Neural progenitor cell (in vitro differentiated cells): Measurements from ENCODE around the gene RETNLB. TPM values are rescaled to one million over a fixed set of nuclear protein-coding genes. Genes with fewer than 3 reads are reported as not detected.

Source experiments
- DNase-seq: peaks from one replicate; pipeline ENCODE4 v3.0.0-alpha.2; 2016; ENCODE audit warnings: low spot score
- H2AFZ ChIP-seq: fragments of 200-600 bp; sonication (generic); replicated peaks from 2 replicates; pipeline ENCODE4 v1.6.1; 2016; ENCODE audit warnings: antibody characterized with exemption
- H3F3A ChIP-seq: fragments of 200-600 bp; sonication (generic); 2 replicates; pipeline ENCODE4 v1.6.1; 2016; ENCODE audit warnings: antibody characterized with exemption, low read depth
- H3K27ac ChIP-seq: fragments of 200-600 bp; sonication (generic); 2 replicates; pipeline ENCODE4 v1.5.1; 2016; ENCODE audit warnings: mild to moderate bottlenecking
- H3K27me3 ChIP-seq: fragments of 200-600 bp; sonication (generic); 2 replicates; pipeline ENCODE4 v1.6.1; 2016; ENCODE audit warnings: mild to moderate bottlenecking, moderate library complexity
- H3K36me3 ChIP-seq: fragments of 200-600 bp; sonication (generic); 2 replicates; pipeline ENCODE4 v1.5.1; 2016
- H3K4me1 ChIP-seq: fragments of 200-600 bp; sonication (generic); 2 replicates; pipeline ENCODE4 v1.6.1; 2016; ENCODE audit warnings: mixed run types
- H3K4me2 ChIP-seq: fragments of 200-600 bp; sonication (generic); 2 replicates; pipeline ENCODE4 v1.6.1; 2016
- H3K4me3 ChIP-seq: fragments of 200-600 bp; sonication (generic); 2 replicates; pipeline ENCODE4 v1.5.1; 2016
- H3K79me2 ChIP-seq: fragments of 200-600 bp; sonication (generic); 2 replicates; pipeline ENCODE4 v1.6.1; 2016; ENCODE audit warnings: low read depth
- H3K9ac ChIP-seq: fragments of 200-600 bp; sonication (generic); 2 replicates; pipeline ENCODE4 v1.6.1; 2016
- H3K9me3 ChIP-seq: fragments of 200-600 bp; sonication (generic); 2 replicates; pipeline ENCODE4 v1.5.1; 2016; ENCODE audit warnings: low read depth
- H4K20me1 ChIP-seq: fragments of 200-600 bp; sonication (generic); 2 replicates; pipeline ENCODE4 v1.6.1; 2016; ENCODE audit warnings: low read depth
- H3K27ac Mint-ChIP-seq: 3 replicates; pipeline ENCODE4 v1.8.0; 2021; ENCODE audit warnings: mixed read lengths
- H3K27me3 Mint-ChIP-seq: 2 replicates; pipeline ENCODE4 v1.8.0; 2022; ENCODE audit warnings: low read depth, mild to moderate bottlenecking, inconsistent platforms, moderate library complexity, mixed read lengths; ENCODE audit not compliant: insufficient read depth
- H3K36me3 Mint-ChIP-seq: 3 replicates; pipeline ENCODE4 v1.8.0; 2021; ENCODE audit warnings: mixed read lengths
- H3K4me1 Mint-ChIP-seq: 3 replicates; pipeline ENCODE4 v1.8.0; 2021; ENCODE audit warnings: mixed read lengths
- H3K4me3 Mint-ChIP-seq: 3 replicates; pipeline ENCODE4 v1.8.0; 2021; ENCODE audit warnings: mild to moderate bottlenecking, moderate library complexity, mixed read lengths
- H3K9me3 Mint-ChIP-seq: 3 replicates; pipeline ENCODE4 v1.8.0; 2020; ENCODE audit warnings: mixed read lengths
- CTCF ChIP-seq: fragments of 200-600 bp; sonication (generic); IDR thresholded peaks from 2 replicates; pipeline ENCODE4 v1.5.1; 2017; ENCODE audit warnings: antibody characterized with exemption, mild to moderate bottlenecking
- EZH2 ChIP-seq: fragments of 200-600 bp; sonication (generic); IDR thresholded peaks from 2 replicates; pipeline ENCODE4 v1.6.1; 2017; ENCODE audit warnings: antibody characterized with exemption, mild to moderate bottlenecking, moderate library complexity
- EZH2phosphoT487 ChIP-seq: fragments of 200-600 bp; sonication (generic); IDR thresholded peaks from 2 replicates; pipeline ENCODE4 v1.6.1; 2017; ENCODE audit warnings: antibody characterized with exemption
- total RNA-seq: library from RNA; depleted of rRNA; stranded (reverse); fragments of >200 nt; gene quantifications from 2 replicates; pipeline ENCODE4 v1.2.3, GENCODE V29; 2015; ENCODE audit warnings: low replicate concordance

RETNLB gene
- total RNA-seq, 1 donor from 2014 or later = not detected

- Mint-ChIP-seq H3K9me3 (no peaks in the 10 kb centered on the region), H3K27ac (no peak overlapping the region), H3K4me3 (no peak overlapping the region), H3K4me1 (no peaks in the 10 kb centered on the region), H3K27me3 (no peaks in the 10 kb centered on the region), H3K36me3 (no peaks in the 10 kb centered on the region)
- DNase-seq = no peak
- TF ChIP-seq EZH2phosphoT487 = no peak
- no peak overlapping the region for H3K9ac ChIP-seq
- no peaks in the 10 kb centered on the region for H3K27me3 ChIP-seq
- H3K79me2 ChIP-seq = no peaks in the 10 kb centered on the region
- H2AFZ ChIP-seq = no peak overlapping the region
- H3K4me2 ChIP-seq = no peak overlapping the region
- no peak overlapping the region for H3K27ac ChIP-seq
- no peaks in the 10 kb centered on the region for H3K9me3 ChIP-seq
- no peaks in the 10 kb centered on the region for H3F3A ChIP-seq
- no peaks in the 10 kb centered on the region for H3K36me3 ChIP-seq
- H3K4me3 ChIP-seq = no peak overlapping the region
- H4K20me1 ChIP-seq = no peaks in the 10 kb centered on the region
- no peaks in the 10 kb centered on the region for H3K4me1 ChIP-seq
These were observed 37.9 kb downstream of the RETNLB start for GRCh38 chr3:108719178-108719806.

- H3K4me2 ChIP-seq = no peak overlapping the region
- H3K27ac ChIP-seq = no peak overlapping the region
- Mint-ChIP-seq H3K4me1 (no peaks in the 10 kb centered on the region), H3K27me3 (no peaks in the 10 kb centered on the region), H3K4me3 (no peak overlapping the region), H3K36me3 (no peaks in the 10 kb centered on the region), H3K9me3 (no peaks in the 10 kb centered on the region), H3K27ac (no peak overlapping the region)
- no peaks in the 10 kb centered on the region for H4K20me1 ChIP-seq
- H2AFZ ChIP-seq = no peak overlapping the region
- TF ChIP-seq EZH2phosphoT487 = no peak
- no peak for TF ChIP-seq EZH2
- no peak for TF ChIP-seq CTCF
- no peaks in the 10 kb centered on the region for H3F3A ChIP-seq
- DNase-seq = no peak
- no peak overlapping the region for H3K9ac ChIP-seq
- H3K27me3 ChIP-seq = no peaks in the 10 kb centered on the region
- no peaks in the 10 kb centered on the region for H3K36me3 ChIP-seq
- no peak overlapping the region for H3K4me3 ChIP-seq
- no peaks in the 10 kb centered on the region for H3K79me2 ChIP-seq
- H3K9me3 ChIP-seq = no peaks in the 10 kb centered on the region
- no peaks in the 10 kb centered on the region for H3K4me1 ChIP-seq
These were observed 38.8 kb downstream of the RETNLB start for GRCh38 chr3:108718454-108718853.

GRCh38 chr3:108713816-108714215 is 43.4 kb downstream of the RETNLB start:
- Mint-ChIP-seq H3K4me1 (no peaks in the 10 kb centered on the region), H3K9me3 (no peaks in the 10 kb centered on the region), H3K4me3 (no peak overlapping the region), H3K27me3 (no peaks in the 10 kb centered on the region), H3K27ac (no peak overlapping the region), H3K36me3 (no peaks in the 10 kb centered on the region)
- DNase-seq = no peak
- Histone ChIP-seq H3K9me3 (no peaks in the 10 kb centered on the region), H3K79me2 (no peaks in the 10 kb centered on the region), H3K36me3 (no peaks in the 10 kb centered on the region), H3K27me3 (no peaks in the 10 kb centered on the region), H3K4me2 (no peak overlapping the region), H3K27ac (no peak overlapping the region), H3K9ac (no peak overlapping the region), H3K4me3 (no peak overlapping the region), H3F3A (no peaks in the 10 kb centered on the region), H2AFZ (no peak overlapping the region), H3K4me1 (no peaks in the 10 kb centered on the region), H4K20me1 (no peaks in the 10 kb centered on the region)
- TF ChIP-seq EZH2phosphoT487 = no peak
- TF ChIP-seq EZH2 = no peak
- TF ChIP-seq CTCF = no peak

- H3K27me3 Mint-ChIP-seq = no peaks in the 10 kb centered on the region
- no peaks in the 10 kb centered on the region for H3K4me1 Mint-ChIP-seq
- TF ChIP-seq CTCF (no peak), EZH2 (no peak), EZH2phosphoT487 (no peak)
These were observed 44.1 kb downstream of the RETNLB start for GRCh38 chr3:108713009-108713516.

More at GRCh38 chr3:108713009-108713516, 44.1 kb downstream of the RETNLB start:
- H3K9me3 Mint-ChIP-seq = no peaks in the 10 kb centered on the region
- no peaks in the 10 kb centered on the region for H3K27me3 ChIP-seq
- no peak overlapping the region for H3K27ac Mint-ChIP-seq
- H4K20me1 ChIP-seq = no peaks in the 10 kb centered on the region
- H3K4me3 Mint-ChIP-seq = no peak overlapping the region
- DNase-seq = no peak
- H3K36me3 ChIP-seq = no peaks in the 10 kb centered on the region
- no peak overlapping the region for H3K9ac ChIP-seq
- no peaks in the 10 kb centered on the region for H3K4me1 ChIP-seq
- H2AFZ ChIP-seq = no peak overlapping the region
- no peak overlapping the region for H3K4me3 ChIP-seq
- H3F3A ChIP-seq = no peaks in the 10 kb centered on the region
- H3K9me3 ChIP-seq = no peaks in the 10 kb centered on the region
- no peaks in the 10 kb centered on the region for H3K79me2 ChIP-seq
- H3K27ac ChIP-seq = no peak overlapping the region
- H3K36me3 Mint-ChIP-seq = no peaks in the 10 kb centered on the region
- no peak overlapping the region for H3K4me2 ChIP-seq
